ENCODE results near the gene C14orf93. TPM values are rescaled to one million over a fixed set of nuclear protein-coding genes. Genes with fewer than 3 reads are reported as not detected.
A peak's percentile ranks its signal among the peaks of the same experiment; 100 is the strongest.

Gene C14orf93
- total RNA-seq, 1 experiment from 2014 or later: 8.2 TPM

DNA sequence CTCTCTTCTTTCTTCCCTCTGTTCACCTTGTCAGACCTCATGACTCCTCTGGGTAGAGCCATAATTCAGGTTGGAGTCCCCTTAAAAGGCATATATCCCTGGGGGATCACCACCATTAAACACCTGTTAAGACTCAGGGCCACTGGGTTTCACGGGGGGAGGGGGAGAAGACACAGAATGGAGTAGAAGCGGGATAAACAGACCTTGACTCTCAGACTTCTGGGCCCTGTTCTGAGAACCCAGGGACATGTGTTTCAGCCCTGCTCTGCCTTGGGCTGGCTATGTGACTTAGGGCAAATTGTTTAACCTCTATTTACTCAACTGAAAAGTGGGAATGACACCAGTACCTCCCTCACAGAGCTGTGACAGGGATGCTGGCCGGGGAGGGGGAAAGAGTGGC, 42.7 kb upstream of the C14orf93 start:
- no peak overlapping the region for H3K14ac ChIP-seq (ENCODE audit: insufficient read depth, low read length)
- H4K91ac ChIP-seq (ENCODE audit: insufficient read length, low read depth, low read length): no peak overlapping the region
- H4K20me1 ChIP-seq (ENCODE audit: control insufficient read depth, insufficient read depth, insufficient read length): no peaks in the 10 kb centered on the region
- no peak for DNase-seq
- no peak overlapping the region for H4K8ac ChIP-seq (replicated peaks; ENCODE audit: insufficient read length, low read depth, low read length)
- H2AK5ac ChIP-seq (ENCODE audit: insufficient read length, low read length): no peak overlapping the region
- Mint-ChIP-seq H3K36me3 (ENCODE audit: insufficient read depth in 1 of 3, low read depth in 3 of 3) (peaks cover 10 to 42% (median 21%) of the 10 kb centered on the region in 3 experiments), H3K27ac (peak overlapping the region in 2 of 3 experiments; percentile 48 to 56; a peak in 1 of 7 replicates), H3K4me1 (peaks cover 14 to 17% of the 10 kb centered on the region in 2 experiments), H3K9me3 (no peaks in the 10 kb centered on the region), H3K27me3 (ENCODE audit: low read depth) (peaks cover 8% of the 10 kb centered on the region), H3K4me3 (no peak overlapping the region)
- H3K4me1 ChIP-seq (ENCODE audit: insufficient read depth, low read length): no peaks in the 10 kb centered on the region; the same call in 1 of the 2 replicates
- TF ChIP-seq, protein P1, sequence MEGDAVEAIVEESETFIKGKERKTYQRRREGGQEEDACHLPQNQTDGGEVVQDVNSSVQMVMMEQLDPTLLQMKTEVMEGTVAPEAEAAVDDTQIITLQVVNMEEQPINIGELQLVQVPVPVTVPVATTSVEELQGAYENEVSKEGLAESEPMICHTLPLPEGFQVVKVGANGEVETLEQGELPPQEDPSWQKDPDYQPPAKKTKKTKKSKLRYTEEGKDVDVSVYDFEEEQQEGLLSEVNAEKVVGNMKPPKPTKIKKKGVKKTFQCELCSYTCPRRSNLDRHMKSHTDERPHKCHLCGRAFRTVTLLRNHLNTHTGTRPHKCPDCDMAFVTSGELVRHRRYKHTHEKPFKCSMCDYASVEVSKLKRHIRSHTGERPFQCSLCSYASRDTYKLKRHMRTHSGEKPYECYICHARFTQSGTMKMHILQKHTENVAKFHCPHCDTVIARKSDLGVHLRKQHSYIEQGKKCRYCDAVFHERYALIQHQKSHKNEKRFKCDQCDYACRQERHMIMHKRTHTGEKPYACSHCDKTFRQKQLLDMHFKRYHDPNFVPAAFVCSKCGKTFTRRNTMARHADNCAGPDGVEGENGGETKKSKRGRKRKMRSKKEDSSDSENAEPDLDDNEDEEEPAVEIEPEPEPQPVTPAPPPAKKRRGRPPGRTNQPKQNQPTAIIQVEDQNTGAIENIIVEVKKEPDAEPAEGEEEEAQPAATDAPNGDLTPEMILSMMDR (conservative IDR thresholded peaks at IDR 0.05): no peak
- H2AFZ ChIP-seq (ENCODE audit: low read length): no peak overlapping the region
- no peak overlapping the region for H3K56ac ChIP-seq (ENCODE audit: insufficient read length, low read depth, low read length)
- H2BK12ac ChIP-seq (ENCODE audit: insufficient read length, low read depth, low read length): no peak overlapping the region
- WGBS (ENCODE audit: extremely low coverage, insufficient read length, low lambda C conversion rate): no CpG with 5 or more reads among the region's 3 CpGs
- H2BK5ac ChIP-seq (ENCODE audit: insufficient read length, low read length): no peak overlapping the region
- no peaks in the 10 kb centered on the region for H3K27me3 ChIP-seq (ENCODE audit: insufficient read depth, low read length)
- H3K23ac ChIP-seq (ENCODE audit: insufficient read length, low read depth, low read length): no peak overlapping the region
- no peak overlapping the region for H3K4ac ChIP-seq (ENCODE audit: low read depth, low read length)
- no peak overlapping the region for H3T11ph ChIP-seq (ENCODE audit: low read length)
- H3K4me2 ChIP-seq (ENCODE audit: insufficient read depth, insufficient read length, low read length): no peak overlapping the region
- H3K27ac ChIP-seq (ENCODE audit: insufficient read length, low read depth, low read length): no peak overlapping the region
- no peak overlapping the region for H2BK20ac ChIP-seq (ENCODE audit: low read depth, low read length, poor library complexity, severe bottlenecking)
- H3K9me3 ChIP-seq (ENCODE audit: control insufficient read depth, low read depth, low read length): no peaks in the 10 kb centered on the region
- no peak overlapping the region for H3K9ac ChIP-seq (ENCODE audit: extremely low read depth, insufficient read length, low read length)
- H3K18ac ChIP-seq (ENCODE audit: insufficient read length, low read depth, low read length): no peak overlapping the region
- H3K23me2 ChIP-seq (ENCODE audit: insufficient read length, low read depth, low read length, poor library complexity, severe bottlenecking): peaks cover 10% of the 10 kb centered on the region
- no peak overlapping the region for H4K5ac ChIP-seq (ENCODE audit: insufficient read length, low read depth, low read length)
- H2BK120ac ChIP-seq (ENCODE audit: low read depth, low read length, poor library complexity, severe bottlenecking): no peak overlapping the region
- no peaks in the 10 kb centered on the region for H3K79me2 ChIP-seq (ENCODE audit: insufficient read depth, low read length)
- H2BK15ac ChIP-seq (ENCODE audit: low read depth, low read length): no peak overlapping the region
- H3K79me1 ChIP-seq (ENCODE audit: insufficient read depth, low read depth, low read length, poor library complexity, severe bottlenecking): no peaks in the 10 kb centered on the region

Data from H9 (cell line).